IPS-20b (cell line): Measurements from ENCODE around the gene FADS1.

Experiments used
- H3K27ac ChIP-seq: one replicate; pipeline ENCODE4 v1.5.1; 2013; ENCODE audit warnings: low read length
- H3K27me3 ChIP-seq: 2 replicates; pipeline ENCODE4 v1.6.1; 2013; ENCODE audit warnings: mild to moderate bottlenecking, low read length, inconsistent platforms; ENCODE audit not compliant: insufficient read depth
- H3K36me3 ChIP-seq: 2 replicates; pipeline ENCODE4 v1.6.1; 2013; ENCODE audit warnings: low read depth, mild to moderate bottlenecking, inconsistent platforms, low read length, moderate library complexity; ENCODE audit not compliant: insufficient read depth
- H3K4me1 ChIP-seq: 2 replicates; pipeline ENCODE4 v1.6.1; 2013; ENCODE audit warnings: mild to moderate bottlenecking, control low read depth, inconsistent platforms, low read length, moderate library complexity; ENCODE audit not compliant: insufficient read depth
- H3K4me3 ChIP-seq: 2 replicates; pipeline ENCODE4 v1.5.1; 2013; ENCODE audit warnings: mild to moderate bottlenecking, low read length, inconsistent platforms
- H3K9ac ChIP-seq: 2 replicates; pipeline ENCODE4 v1.6.1; 2013; ENCODE audit warnings: low read depth, mild to moderate bottlenecking, inconsistent platforms, low read length, moderate library complexity
- H3K9me3 ChIP-seq: 2 replicates; pipeline ENCODE4 v1.6.1; 2013; ENCODE audit warnings: mild to moderate bottlenecking, low read depth, low read length, inconsistent platforms; ENCODE audit not compliant: insufficient read depth

Gene FADS1

DNA sequence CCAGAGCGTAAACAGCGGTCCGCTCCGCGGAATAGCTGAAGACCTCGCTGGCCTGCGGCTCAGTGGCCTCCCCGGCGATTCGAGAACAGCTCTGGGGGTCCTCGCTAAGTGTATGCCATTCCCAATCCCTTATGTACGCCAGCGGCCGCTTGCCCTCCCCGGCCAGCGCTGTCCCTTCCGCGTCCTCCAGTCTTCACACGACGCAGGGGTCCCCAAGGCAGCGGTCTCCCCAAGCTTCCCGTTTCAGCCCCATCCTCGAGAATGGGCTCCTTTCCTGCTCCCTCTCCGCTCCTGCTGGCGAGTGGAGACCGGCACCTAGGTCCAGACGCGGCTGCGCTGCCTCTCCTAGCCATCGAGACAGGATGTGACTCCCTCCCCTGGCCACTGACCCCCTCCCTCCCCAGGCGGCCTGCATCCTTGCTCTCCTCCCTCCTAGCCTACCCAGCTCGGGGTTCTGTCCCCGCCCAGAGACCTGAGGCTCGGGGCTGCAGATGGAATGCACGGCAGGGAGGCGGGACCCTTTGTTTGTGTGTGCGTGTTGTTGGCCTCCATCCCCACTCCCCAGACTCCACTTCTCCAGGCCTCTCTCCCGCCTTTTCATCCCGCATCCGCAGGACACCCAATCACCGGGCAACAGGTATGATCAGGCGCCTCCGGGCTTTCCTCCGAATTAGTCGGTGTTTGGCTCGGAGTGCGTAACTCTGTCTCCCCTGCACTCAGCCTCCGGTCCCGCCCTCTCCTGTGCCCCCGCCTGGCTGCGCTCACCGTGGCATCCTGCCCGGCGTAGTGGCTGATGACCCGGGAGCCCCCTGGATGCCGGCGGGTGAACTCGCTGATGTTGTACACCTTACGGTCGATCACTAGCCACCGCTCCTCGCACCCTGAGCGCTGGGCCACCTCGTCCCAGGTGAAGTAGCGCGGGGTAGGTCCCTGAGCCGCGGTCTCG lies 740 bp downstream of the FADS1 start:
- Histone ChIP-seq H3K4me1 (peaks cover 9% of the 10 kb centered on the region; the same call in 1 of the 2 replicates), H3K27ac (peak overlapping the region; percentile 97), H3K4me3 (peak overlapping the region; percentile 97), H3K27me3 (no peaks in the 10 kb centered on the region), H3K9ac (peak overlapping the region; percentile 99), H3K36me3 (peaks cover 31% of the 10 kb centered on the region), H3K9me3 (no peaks in the 10 kb centered on the region)

DNA sequence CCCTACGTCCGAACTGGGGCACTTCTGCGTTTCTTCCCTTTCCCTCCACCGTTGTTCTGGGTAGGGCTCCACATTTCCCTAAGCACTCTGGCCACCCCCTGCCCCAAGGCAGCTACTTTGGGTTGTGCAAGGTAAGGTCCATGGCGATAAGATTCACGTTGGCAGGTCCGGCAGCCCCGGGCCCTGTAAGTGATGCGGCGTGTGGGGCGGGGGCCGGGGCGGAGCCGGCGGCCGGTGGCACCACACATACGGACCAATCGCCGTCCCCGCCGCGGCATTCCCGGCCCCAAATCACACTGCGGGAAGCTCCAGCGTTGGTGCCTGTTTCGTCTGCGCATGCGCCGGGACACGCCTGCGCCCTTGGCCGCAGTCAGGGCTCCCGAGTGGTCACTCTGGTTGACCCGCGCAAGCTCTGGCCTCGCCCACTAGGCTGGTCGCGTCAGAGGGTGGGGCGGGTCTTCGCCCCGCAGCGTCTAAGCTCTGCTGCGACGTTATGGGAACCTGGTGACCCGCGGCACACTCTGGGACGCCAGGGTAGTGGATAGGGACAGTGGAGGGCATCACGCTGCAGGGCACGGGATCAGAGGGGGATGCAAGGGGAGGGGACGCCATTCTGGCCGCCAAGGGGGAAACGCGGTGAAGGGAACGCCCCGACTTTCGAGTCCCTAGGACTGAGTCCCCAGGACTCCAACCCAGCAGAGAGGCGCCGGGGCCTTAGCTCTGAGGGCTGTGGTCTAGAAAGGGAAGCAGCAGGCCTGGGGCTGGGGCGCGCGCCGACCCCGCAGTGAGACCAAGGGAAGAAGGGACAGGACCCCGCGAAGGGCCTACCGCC lies 1.6 kb downstream of the FADS1 start:
- Histone ChIP-seq H3K4me3 (peak overlapping the region; percentile 97), H3K9me3 (no peaks in the 10 kb centered on the region), H3K36me3 (peaks cover 40% of the 10 kb centered on the region), H3K27me3 (no peaks in the 10 kb centered on the region), H3K27ac (peak overlapping the region; percentile 97), H3K4me1 (peaks cover 9% of the 10 kb centered on the region; the same call in 1 of the 2 replicates), H3K9ac (peak overlapping the region; percentile 99)

DNA sequence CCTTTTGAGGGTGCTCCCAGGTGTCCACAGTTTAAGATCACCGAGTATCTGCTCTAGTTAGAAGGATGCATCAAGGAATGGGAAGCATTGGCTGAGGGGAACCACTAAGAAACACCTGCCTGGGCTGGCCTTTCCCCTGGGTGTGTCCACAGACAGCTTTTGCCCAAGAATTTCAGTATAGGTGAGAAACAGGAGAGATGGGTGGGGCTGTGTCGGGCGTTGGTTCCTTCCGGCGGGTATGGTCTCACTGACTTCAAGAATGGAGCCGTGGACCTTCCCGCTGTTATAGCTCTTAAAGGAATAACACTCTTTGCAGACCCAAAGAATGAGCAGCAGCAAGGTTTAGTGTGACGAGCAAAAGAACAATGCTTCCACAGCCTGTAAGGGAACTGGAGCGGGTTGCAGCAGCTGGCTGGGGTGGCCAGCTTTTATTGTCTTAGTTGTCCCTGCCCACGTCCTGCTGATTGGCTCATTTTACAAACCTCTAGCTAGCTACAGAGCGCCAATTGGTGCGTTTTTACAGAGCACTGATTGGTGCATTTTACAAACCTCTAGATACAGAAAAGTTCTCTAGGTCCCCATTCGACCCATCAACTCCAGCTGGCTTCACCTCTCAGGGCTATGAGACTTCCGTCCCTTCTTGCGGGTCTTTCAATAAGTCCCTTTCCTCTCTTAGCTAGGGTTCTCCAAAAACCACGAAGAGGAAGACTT lies 2.4 kb downstream of the FADS1 start:
- Histone ChIP-seq H3K9me3 (no peaks in the 10 kb centered on the region), H3K27me3 (no peaks in the 10 kb centered on the region)

DNA sequence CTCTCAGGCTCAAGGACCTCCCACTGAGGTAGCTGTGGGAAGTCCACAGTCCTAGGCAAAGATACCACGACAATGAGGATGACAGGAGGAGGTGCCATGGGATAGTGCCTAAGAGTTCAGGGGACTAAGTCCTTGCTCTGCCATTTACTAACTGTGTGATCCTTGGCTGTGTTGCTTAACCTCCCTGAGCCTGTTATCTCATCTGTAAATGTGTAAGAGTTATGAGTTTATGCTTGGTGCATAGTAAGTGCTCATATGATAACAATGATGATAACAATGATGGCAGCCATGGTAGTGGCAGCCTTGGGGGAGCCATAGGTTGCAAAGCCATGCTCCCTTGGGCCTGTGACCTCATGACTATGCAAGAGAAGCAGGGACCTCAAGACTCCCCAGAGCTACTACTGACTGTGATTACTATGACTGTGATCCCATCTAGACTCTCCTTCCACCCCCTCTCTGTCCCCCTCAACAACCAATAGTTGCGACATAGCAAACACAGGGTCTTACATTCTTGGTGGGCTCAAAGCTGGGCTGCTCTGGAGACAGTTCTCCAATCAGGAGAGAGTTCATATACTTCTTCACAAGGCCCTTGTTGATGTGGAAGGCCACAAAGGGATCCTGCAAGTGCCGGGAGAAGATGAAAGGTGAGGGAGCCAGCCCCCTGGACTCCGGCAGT lies 3.9 kb downstream of the FADS1 start:
- peaks cover 6% of the 10 kb centered on the region; the same call in 1 of the 2 replicates for H3K4me1 ChIP-seq
- peaks cover 63% of the 10 kb centered on the region for H3K36me3 ChIP-seq
- no peak overlapping the region for H3K9ac ChIP-seq
- H3K9me3 ChIP-seq = no peaks in the 10 kb centered on the region
- no peak overlapping the region for H3K4me3 ChIP-seq
- no peaks in the 10 kb centered on the region for H3K27me3 ChIP-seq
- H3K27ac ChIP-seq = no peak overlapping the region

More for the DNA sequence above, 2.4 kb downstream of the FADS1 start:
- Histone ChIP-seq H3K36me3 (peaks cover 48% of the 10 kb centered on the region), H3K4me3 (peak overlapping the region; percentile 97), H3K27ac (peak overlapping the region; percentile 81), H3K4me1 (peaks cover 9% of the 10 kb centered on the region; the same call in 1 of the 2 replicates), H3K9ac (peak overlapping the region; percentile 86; the same call in 1 of the 2 replicates)

DNA sequence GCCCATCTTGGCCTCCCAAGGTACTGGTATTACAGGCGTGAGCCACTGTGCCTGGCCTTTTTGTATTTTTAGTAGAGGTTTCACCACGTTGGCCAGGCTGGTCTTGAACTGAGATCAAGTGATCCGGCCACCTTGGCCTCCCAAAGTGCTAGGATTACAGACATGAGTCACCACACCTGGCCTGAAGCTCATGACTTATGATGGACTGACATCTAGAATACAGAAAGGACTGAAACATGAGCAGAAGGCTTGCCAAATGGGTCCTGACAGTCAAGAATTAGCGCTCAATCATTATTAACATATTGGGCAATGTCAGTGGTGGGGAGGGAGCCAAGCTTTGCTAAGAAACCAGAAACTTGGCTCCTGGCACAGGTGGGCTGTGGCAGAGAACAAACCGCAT lies 5.0 kb downstream of the FADS1 start:
- no peak overlapping the region for H3K27ac ChIP-seq
- H3K4me3 ChIP-seq = no peak overlapping the region
- H3K9ac ChIP-seq = no peak overlapping the region
- peaks cover 74% of the 10 kb centered on the region for H3K36me3 ChIP-seq
- H3K4me1 ChIP-seq = no peaks in the 10 kb centered on the region; the same call in 1 of the 2 replicates
- no peaks in the 10 kb centered on the region for H3K9me3 ChIP-seq
- no peaks in the 10 kb centered on the region for H3K27me3 ChIP-seq

DNA sequence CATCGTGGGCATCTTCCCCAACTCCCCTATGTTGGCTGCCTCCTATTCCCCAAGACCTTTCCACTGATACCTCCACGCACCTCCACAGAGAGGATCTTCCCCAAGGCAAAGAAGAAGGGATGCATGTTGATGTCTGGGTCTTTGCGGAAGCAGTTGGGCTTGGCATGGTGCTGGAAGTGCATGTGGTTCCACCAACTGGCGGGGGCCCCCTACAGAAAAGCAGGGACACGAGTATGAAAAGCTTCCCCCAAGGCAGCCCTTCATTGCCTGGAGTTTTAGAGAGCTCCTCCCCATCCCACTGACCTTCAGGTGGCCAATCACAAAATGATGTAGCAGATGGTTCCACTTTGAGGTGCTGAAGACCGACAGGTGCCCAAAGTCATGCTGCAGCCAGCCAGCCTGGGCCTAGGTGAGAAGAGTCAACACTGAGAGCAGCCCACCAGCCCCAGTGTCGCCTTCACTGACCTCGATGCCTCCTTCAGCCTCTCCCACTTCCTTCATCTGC lies 6.1 kb downstream of the FADS1 start:
- Histone ChIP-seq H3K4me3 (no peak overlapping the region), H3K36me3 (peaks cover 82% of the 10 kb centered on the region), H3K9ac (no peak overlapping the region), H3K27ac (no peak overlapping the region), H3K27me3 (no peaks in the 10 kb centered on the region), H3K9me3 (no peaks in the 10 kb centered on the region), H3K4me1 (no peaks in the 10 kb centered on the region; the same call in 1 of the 2 replicates)

DNA sequence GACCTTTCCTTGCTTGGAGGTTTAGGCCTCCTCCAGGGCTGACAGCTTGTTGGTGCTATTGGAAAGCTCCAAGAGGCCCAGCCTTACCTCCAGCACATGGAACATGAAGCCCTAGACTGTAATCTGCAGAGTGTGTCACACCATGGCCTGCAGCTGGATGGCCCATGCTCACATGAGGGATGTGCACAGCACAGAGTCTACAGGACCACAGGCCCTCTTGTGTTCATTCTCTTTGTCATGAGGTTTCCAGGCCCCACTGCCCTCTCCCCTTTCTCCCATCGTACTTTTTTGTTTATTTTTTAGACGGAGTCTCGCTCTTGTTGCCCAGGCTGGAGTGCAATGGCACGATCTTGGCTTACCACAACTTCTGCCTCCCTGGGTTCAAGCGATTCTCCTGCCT lies 10.0 kb downstream of the FADS1 start:
- Histone ChIP-seq H3K4me1 (no peaks in the 10 kb centered on the region), H3K27me3 (no peaks in the 10 kb centered on the region), H3K9me3 (no peaks in the 10 kb centered on the region), H3K27ac (no peak overlapping the region), H3K36me3 (peaks cover 98% of the 10 kb centered on the region), H3K4me3 (no peak overlapping the region), H3K9ac (no peak overlapping the region)

DNA sequence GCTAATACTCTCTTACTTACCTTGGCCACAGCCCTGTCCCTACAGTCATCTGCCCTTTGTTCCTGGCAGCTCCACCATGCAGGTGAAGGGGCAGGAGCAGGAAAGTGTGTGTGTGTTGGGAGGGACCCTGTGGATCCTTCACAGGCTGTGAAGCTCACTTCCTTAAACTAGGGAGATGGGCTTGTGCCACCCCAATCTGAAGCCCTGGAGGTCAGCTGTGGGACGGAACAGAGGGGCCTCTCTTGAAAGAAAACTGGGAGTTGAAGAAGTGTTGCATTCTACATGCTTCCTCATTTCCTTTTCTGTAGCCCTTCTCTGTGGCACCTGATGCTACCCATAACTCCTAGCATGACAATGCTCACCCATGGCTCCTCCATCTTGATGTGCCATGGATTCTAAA lies 11.7 kb downstream of the FADS1 start:
- H3K36me3 ChIP-seq = peaks cover 98% of the 10 kb centered on the region
- H3K27me3 ChIP-seq = no peaks in the 10 kb centered on the region
- H3K9me3 ChIP-seq = no peaks in the 10 kb centered on the region
- no peak overlapping the region for H3K9ac ChIP-seq
- no peak overlapping the region for H3K4me3 ChIP-seq
- no peaks in the 10 kb centered on the region for H3K4me1 ChIP-seq
- H3K27ac ChIP-seq = no peak overlapping the region

DNA sequence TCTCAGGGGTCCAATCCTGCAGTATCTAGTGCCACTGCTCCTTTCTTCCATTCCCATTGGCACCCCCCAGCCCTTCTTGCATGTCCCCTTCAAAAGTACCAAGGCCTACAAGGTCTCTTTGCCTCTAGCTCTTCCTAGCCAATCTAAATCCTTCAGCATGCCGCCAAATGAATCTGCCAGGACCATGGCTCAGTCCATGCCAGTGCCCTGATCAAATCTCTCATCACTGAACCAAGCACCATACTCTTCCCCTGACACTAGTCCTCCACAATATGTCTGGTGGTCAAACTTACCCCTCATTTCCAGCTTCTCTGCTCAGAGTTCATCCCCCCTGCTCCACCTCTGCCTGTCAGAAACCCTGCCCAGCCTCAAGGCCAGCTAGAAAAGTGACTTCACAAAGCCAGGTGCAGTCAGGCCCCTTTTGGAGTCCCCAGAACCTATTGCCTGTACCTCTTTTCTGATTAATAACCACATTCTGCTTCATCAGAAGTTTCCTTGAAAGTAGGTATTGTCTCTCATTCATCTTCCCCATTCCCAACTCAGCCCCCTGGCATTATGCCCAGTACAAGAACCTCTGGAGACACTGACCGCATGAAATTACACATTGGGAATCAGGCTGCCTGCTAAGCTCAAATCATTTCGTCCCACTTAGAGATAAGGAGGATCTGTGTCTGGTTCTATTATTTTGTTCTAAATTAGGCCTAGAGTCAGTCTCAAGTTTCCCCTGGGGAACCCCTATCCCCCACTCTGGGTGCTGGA lies 12.7 kb downstream of the FADS1 start:
- Histone ChIP-seq H3K9ac (no peak overlapping the region), H3K4me3 (no peak overlapping the region), H3K27ac (no peak overlapping the region)

DNA sequence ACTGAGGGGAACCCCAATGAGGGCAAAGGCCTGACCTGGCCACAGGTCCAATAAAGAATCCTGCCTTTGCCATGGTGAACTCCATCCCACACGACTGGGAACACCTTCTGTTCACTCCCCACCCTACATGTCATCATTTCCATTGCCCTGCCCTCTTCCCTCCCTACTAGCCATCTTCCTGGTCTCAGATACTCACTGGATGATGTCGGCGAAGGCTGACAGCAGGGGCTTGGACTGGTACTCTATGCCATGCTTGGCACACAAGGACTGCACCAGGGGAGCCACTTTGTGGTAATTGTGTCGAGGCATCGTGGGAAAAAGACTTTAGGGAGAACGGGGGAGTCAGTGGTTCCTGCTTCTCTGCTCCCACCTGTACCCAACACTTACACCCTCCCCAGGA lies 14.2 kb downstream of the FADS1 start:
- peaks cover 92% of the 10 kb centered on the region for H3K36me3 ChIP-seq
- no peak overlapping the region for H3K9ac ChIP-seq

More for the DNA sequence above, 12.7 kb downstream of the FADS1 start:
- peaks cover 98% of the 10 kb centered on the region for H3K36me3 ChIP-seq
- no peaks in the 10 kb centered on the region for H3K27me3 ChIP-seq
- no peaks in the 10 kb centered on the region for H3K9me3 ChIP-seq
- no peaks in the 10 kb centered on the region for H3K4me1 ChIP-seq

More for the DNA sequence above, 14.2 kb downstream of the FADS1 start:
- H3K4me1 ChIP-seq = no peaks in the 10 kb centered on the region
- H3K4me3 ChIP-seq = no peak overlapping the region
- no peak overlapping the region for H3K27ac ChIP-seq
- H3K9me3 ChIP-seq = no peaks in the 10 kb centered on the region
- no peaks in the 10 kb centered on the region for H3K27me3 ChIP-seq
